ENCODE measurements around the gene OR2B6.

OR2B6 gene

DNA sequence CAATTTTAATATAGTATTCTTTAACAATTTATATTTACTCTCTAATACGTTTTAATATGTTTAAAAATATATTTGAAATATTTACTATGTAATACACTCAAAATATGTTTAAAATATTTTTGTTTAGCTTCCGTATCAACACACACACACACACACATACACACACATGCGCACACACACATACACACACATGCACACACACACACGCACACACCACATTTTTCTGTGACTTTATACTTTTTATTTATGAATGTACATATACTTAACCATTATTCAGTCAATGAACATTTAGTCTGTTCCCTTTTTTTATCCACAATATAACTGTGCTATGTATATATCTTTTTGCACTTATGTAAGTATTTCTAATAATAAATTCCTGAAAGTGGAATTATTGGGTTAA, 15.7 kb downstream of the OR2B6 start:
- ATAC-seq (ENCODE audit: low read depth): no peak
- peaks cover 2% of the 10 kb centered on the region for H3K27me3 ChIP-seq (ENCODE audit: insufficient read depth, poor library complexity, severe bottlenecking)
- no peak overlapping the region for H3K4me3 ChIP-seq (ENCODE audit: severe bottlenecking)
- H3K4me1 ChIP-seq (ENCODE audit: insufficient read depth, poor library complexity, severe bottlenecking): no peaks in the 10 kb centered on the region
- H3K27ac ChIP-seq (ENCODE audit: poor library complexity, severe bottlenecking): no peak overlapping the region
- no peaks in the 10 kb centered on the region for H3K36me3 ChIP-seq (ENCODE audit: low read depth)
- DNase-seq (ENCODE audit: low spot score): no peak
- TF ChIP-seq, protein P1, sequence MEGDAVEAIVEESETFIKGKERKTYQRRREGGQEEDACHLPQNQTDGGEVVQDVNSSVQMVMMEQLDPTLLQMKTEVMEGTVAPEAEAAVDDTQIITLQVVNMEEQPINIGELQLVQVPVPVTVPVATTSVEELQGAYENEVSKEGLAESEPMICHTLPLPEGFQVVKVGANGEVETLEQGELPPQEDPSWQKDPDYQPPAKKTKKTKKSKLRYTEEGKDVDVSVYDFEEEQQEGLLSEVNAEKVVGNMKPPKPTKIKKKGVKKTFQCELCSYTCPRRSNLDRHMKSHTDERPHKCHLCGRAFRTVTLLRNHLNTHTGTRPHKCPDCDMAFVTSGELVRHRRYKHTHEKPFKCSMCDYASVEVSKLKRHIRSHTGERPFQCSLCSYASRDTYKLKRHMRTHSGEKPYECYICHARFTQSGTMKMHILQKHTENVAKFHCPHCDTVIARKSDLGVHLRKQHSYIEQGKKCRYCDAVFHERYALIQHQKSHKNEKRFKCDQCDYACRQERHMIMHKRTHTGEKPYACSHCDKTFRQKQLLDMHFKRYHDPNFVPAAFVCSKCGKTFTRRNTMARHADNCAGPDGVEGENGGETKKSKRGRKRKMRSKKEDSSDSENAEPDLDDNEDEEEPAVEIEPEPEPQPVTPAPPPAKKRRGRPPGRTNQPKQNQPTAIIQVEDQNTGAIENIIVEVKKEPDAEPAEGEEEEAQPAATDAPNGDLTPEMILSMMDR (IDR thresholded peaks at IDR 0.05; ENCODE audit: poor library complexity, severe bottlenecking): no peak
- H3K9me3 ChIP-seq (ENCODE audit: severe bottlenecking): no peaks in the 10 kb centered on the region

GRCh38 chr6:27977387-27977786, 20.3 kb downstream of the OR2B6 start:
- DNase-seq (ENCODE audit: low spot score) (no peak), ATAC-seq (ENCODE audit: low read depth) (no peak)
- no peak overlapping the region for H3K4me3 ChIP-seq (ENCODE audit: severe bottlenecking)
- H3K27me3 ChIP-seq (ENCODE audit: insufficient read depth, poor library complexity, severe bottlenecking): peaks cover 12% of the 10 kb centered on the region
- no peak overlapping the region for H3K27ac ChIP-seq (ENCODE audit: poor library complexity, severe bottlenecking)
- H3K9me3 ChIP-seq (ENCODE audit: severe bottlenecking): no peaks in the 10 kb centered on the region
- H3K4me1 ChIP-seq (ENCODE audit: insufficient read depth, poor library complexity, severe bottlenecking): no peaks in the 10 kb centered on the region
- H3K36me3 ChIP-seq (ENCODE audit: low read depth): no peaks in the 10 kb centered on the region
- TF ChIP-seq, protein P1 (IDR thresholded peaks at IDR 0.05; ENCODE audit: poor library complexity, severe bottlenecking): no peak

DNA sequence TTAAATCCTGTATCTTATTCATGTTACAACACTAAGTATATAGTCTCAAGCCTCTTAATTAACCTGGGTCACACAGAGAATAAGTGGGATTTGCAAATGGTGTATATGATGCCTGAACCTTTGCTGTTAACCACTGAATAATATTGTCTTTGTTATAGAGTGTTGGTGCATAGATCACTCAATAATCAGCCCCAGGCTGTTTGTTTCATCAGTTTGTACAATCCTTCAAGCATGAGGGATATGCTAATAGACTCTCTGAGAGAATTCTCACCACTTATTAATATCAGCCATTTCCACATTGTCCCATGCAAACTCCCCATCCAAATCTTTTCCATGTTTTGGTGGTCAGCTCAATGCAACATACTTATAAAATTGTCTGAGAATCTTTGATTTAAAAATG, 21.7 kb downstream of the OR2B6 start:
- DNase-seq (ENCODE audit: low spot score) (no peak), ATAC-seq (ENCODE audit: low read depth) (no peak)
- H3K27ac ChIP-seq (ENCODE audit: poor library complexity, severe bottlenecking): no peak overlapping the region
- H3K27me3 ChIP-seq (ENCODE audit: insufficient read depth, poor library complexity, severe bottlenecking): peaks cover 12% of the 10 kb centered on the region
- TF ChIP-seq, protein P1 (IDR thresholded peaks at IDR 0.05; ENCODE audit: poor library complexity, severe bottlenecking): no peak
- no peak overlapping the region for H3K4me3 ChIP-seq (ENCODE audit: severe bottlenecking)
- no peaks in the 10 kb centered on the region for H3K4me1 ChIP-seq (ENCODE audit: insufficient read depth, poor library complexity, severe bottlenecking)
- no peaks in the 10 kb centered on the region for H3K9me3 ChIP-seq (ENCODE audit: severe bottlenecking)
- H3K36me3 ChIP-seq (ENCODE audit: low read depth): no peaks in the 10 kb centered on the region

- ATAC-seq (ENCODE audit: low read depth) (no peak), DNase-seq (ENCODE audit: low spot score) (no peak)
- H3K4me3 ChIP-seq (ENCODE audit: severe bottlenecking): no peak overlapping the region
- H3K27me3 ChIP-seq (ENCODE audit: insufficient read depth, poor library complexity, severe bottlenecking): peaks cover 12% of the 10 kb centered on the region
- H3K9me3 ChIP-seq (ENCODE audit: severe bottlenecking): no peaks in the 10 kb centered on the region
- no peak overlapping the region for H3K27ac ChIP-seq (ENCODE audit: poor library complexity, severe bottlenecking)
- TF ChIP-seq, protein P1 (IDR thresholded peaks at IDR 0.05; ENCODE audit: poor library complexity, severe bottlenecking): no peak
- no peaks in the 10 kb centered on the region for H3K4me1 ChIP-seq (ENCODE audit: insufficient read depth, poor library complexity, severe bottlenecking)
- no peaks in the 10 kb centered on the region for H3K36me3 ChIP-seq (ENCODE audit: low read depth)
Measured at GRCh38 chr6:27980111-27980510, 23.1 kb downstream of the OR2B6 start.

DNA sequence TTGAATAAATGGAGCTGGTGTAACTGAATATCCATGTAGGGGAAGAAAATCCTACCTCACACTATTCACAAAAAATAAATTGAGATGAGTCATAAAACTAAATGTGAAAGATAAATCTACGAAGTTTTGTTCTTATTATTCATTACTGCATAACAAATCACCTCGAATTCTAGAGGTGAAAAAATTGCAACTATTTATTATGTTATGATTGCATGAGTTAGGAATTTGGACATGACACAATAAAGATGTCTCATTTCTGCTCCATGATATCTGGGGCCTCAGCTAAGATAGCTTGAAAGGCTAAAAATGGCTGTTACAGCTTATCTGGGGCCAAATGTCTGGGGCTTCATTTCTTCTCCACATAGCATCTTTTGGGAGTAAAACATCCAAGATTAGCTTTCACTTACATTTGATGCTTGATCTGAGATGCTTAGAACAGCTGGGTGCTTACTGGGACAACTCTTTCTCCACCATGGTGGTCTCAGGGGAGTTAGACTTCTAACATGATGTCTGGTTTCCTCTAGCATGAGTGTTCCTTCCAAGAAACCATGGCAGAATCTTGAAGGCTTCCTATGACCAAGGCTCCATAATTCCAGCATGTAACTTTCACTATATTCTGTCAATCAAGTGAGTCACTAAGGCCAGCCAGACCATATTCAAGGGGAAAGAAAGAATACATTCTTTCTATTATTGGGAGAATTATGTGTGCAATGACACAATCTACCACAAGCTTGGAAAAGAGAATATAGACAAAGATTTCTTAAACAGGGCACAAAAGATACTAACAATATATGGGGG, 30.1 kb downstream of the OR2B6 start:
- peak overlapping the region; percentile 42 for H3K27ac ChIP-seq (ENCODE audit: poor library complexity, severe bottlenecking)
- TF ChIP-seq, protein P1 (IDR thresholded peaks at IDR 0.05; ENCODE audit: poor library complexity, severe bottlenecking): no peak
- ATAC-seq (ENCODE audit: low read depth) (peak; percentile 81), DNase-seq (ENCODE audit: low spot score) (no peak)
- H3K4me1 ChIP-seq (ENCODE audit: insufficient read depth, poor library complexity, severe bottlenecking): peaks cover 7% of the 10 kb centered on the region
- no peak overlapping the region for H3K4me3 ChIP-seq (ENCODE audit: severe bottlenecking)
- no peaks in the 10 kb centered on the region for H3K9me3 ChIP-seq (ENCODE audit: severe bottlenecking)
- H3K27me3 ChIP-seq (ENCODE audit: insufficient read depth, poor library complexity, severe bottlenecking): no peaks in the 10 kb centered on the region
- no peaks in the 10 kb centered on the region for H3K36me3 ChIP-seq (ENCODE audit: low read depth)

Measured in RWPE2 (cell line).